Fibroblast of skin of left biceps (primary cell): ENCODE results near the gene RILPL1.
"Not testable (repeated sequence)": the region's sequence is repeated elsewhere in the genome, so short reads cannot be mapped to it uniquely, and the experiment has no call there.

ENCODE experiments used
- DNase-seq, 2 experiments: peaks; one replicate each; pipeline ENCODE4 v3.0.0-alpha.2; 2013; ENCODE audit warnings: low read depth in 2 of 2

RILPL1 gene

DNA sequence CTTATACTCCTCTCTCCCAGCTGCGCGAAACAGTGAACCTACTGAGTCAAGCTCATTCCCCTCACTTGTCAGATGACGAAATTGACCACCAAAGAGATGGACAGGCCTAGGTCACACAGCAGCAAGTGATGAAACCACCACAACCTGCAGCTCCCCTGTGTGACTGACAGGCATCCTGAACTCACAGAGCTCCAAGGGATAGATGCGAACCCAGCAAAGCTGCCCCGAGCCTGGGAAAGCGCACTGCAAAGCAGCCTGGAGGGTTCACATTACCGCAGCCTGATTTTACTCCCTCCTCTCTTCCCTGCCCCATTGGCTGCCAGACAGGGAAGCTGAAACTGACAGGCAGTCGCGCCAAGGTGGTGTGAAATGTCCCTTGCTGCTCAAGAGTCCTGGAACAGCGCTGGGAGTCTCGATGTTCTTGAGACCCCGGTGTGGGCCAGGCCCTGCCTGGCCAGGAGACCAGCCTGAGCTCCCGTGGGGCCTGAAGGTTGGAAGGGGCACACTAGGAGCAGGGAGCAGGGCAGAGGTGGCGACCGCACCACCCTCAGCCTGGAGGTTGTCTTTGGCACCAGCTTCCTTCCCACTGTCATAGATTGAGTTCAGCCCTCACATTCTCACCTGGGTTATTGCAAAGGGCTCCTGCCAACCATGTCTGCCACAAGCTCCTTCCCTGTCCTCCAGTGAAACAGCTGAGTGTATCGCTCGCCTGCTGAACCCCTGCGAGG is 39.2 kb downstream of the RILPL1 start:
- no peak for DNase-seq

DNA sequence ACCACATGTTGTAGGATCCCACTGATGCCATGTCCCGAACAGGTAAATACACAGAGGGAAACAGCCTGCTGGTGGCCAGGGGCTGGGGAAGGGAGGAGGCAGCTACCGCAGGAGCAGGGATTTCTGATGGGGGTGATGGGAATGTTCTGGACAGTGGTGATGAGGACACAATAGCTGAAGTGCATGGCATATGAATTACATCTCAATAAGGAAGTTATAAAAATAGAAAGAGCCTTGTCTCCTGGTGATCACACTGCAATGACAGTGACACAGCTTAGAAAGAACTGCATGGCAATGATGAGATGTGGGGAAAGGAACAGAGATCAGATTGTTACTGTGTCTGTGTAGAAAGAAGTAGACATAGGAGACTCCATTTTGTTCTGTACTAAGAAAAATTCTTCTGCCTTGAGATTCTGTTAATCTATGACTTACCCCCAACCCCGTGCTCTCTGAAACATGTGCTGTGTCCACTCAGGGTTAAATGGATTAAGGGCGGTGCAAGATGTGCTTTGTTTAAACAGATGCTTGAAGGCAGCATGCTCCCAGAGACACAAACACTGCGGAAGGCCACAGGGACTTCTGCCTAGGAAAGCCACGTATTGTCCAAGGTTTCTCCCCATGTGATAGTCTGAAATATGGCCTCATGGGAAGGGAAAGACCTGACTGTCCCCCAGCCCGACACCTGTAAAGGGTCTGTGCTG is 41.0 kb downstream of the RILPL1 start:
- DNase-seq, result not testable (repeated sequence)

DNA sequence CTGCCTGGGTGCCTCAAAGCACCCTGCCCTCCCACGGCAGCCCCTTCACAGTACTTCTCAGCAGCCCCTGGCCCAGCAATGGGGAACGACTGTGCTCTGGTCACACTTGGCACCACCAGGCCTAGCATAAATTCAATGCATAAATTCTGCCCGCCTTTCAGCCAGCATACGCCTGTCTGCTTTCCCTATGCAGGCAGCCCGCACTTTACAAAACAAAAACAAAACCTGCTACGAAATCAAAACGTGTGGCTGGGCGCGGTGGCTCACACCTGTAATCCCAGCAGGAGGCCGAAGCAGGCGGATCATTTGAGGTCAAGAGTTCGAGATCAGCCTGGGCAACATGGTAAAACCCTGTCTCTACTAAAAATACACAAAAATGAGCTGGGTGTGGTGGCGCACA is 42.0 kb downstream of the RILPL1 start:
- no peak for DNase-seq

- DNase-seq, result no peak
These were observed 42.5 kb downstream of the RILPL1 start for GRCh38 chr12:123491056-123491455.

DNA sequence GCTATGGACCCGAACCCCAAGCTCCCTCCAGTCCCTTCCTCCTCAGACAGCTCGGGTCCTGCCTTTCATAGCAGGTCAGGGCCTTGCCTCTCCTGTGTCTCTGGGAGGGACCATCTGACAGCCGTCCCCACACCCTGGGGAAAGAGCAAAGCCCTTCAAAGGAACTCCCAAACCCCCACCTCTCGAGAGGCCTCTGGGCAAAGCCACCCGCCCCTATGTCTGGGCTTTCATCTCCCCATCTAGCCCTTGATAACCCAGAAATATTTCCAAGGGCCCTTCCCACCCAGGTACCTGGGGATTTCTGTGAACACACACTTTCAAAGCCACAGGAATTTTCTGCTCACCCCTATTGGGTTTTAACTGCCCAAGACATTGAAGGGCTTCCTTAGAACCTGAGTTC is 43.4 kb downstream of the RILPL1 start:
- no peak for DNase-seq

GRCh38 chr12:123489580-123489979 is 43.9 kb downstream of the RILPL1 start:
- DNase-seq, result no peak

DNA sequence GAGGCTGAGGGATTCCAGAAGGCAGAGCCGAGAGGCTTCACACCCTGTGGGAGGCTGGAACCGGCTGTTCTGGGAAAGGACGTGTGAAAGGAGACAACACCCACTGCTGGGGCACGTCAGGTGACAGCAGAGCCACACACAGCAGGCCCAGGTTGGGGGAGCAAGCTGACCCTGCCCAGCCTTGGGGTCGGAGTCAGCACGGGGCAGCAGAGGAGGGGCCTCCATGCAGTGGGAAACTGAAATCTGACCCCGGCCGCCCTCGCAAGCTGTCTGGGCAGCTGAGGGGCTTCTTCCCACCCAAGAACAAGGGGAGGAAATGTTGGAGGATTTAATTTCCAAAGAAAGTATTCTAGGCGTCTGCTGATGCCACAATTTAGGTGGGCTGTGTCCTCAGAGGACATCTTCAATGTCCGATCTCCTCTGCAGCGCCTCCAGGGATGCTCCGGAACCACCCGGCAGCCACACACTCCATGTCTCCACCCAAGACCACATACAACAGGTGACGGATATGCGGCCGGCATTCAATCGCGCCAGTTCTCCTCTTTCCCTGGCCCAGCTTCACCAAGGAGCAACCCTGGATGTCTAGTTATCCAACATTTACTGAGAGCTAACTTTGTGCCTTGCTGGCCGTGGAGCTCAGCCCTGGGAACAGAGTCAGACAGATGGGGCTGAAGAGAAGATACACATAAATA is 44.8 kb downstream of the RILPL1 start:
- no peak for DNase-seq

DNA sequence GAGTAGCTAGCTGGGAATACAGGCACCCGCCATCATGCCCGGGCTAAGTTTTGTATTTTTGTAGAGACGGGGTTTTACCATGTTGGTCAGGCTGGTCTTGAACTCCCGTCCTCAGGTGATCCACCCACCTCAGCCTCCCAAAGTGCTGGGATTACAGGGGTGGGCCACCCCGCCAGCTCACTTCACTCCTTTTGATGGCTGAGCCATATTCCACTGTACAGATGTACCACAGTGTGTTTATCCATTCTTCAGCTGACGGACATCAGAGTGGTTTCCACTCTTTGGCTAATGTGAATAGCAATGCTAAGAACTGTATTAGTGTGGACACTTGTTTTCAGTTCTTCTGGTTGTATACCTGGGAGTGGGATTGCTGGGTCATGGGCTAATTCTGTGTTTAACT is 46.1 kb downstream of the RILPL1 start:
- no peak for DNase-seq

- DNase-seq, result no peak
These were observed 47.8 kb downstream of the RILPL1 start for GRCh38 chr12:123485756-123486155.

DNA sequence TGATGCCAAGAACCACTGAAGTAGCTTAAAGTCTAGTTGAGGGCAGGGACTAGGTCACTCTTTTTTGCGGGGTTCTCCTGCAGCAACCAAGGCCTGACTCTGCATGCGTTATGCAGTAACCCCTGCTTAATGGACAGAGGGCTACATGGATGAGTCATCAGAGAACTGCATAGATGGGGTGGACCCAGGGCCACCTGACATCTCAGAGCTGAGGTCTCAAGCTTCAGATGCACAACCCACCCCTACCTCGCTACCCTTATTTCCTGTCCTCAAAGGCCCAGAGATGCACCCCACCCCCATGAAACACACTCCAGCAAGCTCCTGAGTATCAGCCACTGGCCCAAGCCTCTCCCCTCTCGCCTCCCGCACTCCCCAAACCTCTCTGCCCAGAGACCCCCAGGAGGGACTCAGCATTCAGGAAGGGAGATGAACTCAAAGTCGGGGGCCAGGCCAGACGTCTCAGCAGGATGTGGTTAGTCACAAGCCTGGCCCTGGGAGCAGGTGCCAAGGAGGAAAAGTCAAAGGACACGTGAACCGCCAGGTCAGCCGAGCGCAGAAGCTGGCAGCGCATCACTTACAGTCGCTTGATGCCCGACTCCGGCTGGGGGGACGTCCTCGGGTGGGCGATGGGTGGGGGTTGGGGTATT is 49.8 kb downstream of the RILPL1 start:
- DNase-seq, result no peak

- DNase-seq, result no peak
These were observed 50.6 kb downstream of the RILPL1 start for GRCh38 chr12:123482876-123483275.

GRCh38 chr12:123481251-123481650 is 52.3 kb downstream of the RILPL1 start:
- not testable (repeated sequence) for DNase-seq

GRCh38 chr12:123479442-123480180 is 53.9 kb downstream of the RILPL1 start:
- DNase-seq, result no peak

GRCh38 chr12:123478762-123479161 is 54.8 kb downstream of the RILPL1 start:
- no peak for DNase-seq

DNA sequence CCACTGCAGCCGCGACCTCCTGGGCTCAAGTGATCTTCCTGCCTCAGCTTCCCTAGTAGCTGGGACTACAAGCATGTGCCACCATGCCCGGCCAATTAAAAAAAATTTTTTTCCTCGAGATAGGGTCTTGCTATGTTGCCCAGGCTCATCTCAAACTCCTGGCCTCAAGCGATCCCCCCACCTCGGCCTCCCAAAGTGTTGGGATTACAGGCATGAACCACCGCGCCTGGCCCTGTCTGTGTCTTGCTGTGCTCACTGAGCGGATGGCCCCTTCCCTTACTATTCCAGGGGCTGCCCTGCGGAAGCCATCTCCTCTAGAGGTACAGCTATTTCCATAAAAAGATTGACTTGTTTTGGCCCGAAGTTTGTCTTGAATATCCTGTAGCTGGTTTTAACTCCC is 55.5 kb downstream of the RILPL1 start:
- no peak for DNase-seq

DNA sequence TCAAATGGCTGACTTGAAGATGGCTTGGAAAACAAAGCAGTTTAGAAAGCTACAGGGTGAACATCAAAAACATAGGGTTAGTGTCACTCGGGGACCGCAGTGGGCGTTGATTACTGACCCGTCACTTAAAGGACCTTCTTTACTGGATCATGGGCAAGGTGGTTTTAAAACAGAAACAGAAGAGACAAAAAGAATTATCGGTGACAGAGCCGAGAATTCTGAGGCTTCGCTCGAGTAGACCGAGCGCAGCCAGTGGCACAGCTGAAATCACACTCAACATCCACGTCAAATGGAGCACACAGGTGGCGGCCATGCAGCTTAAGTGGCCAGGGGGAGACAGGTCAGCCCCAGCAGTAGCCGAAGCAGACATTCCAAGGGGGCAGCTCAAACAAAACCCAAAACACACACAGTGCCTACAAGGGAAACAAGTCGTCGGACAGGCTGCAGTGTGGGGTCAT is 58.2 kb downstream of the RILPL1 start:
- no peak for DNase-seq

- no peak for DNase-seq
These were observed 58.9 kb downstream of the RILPL1 start for GRCh38 chr12:123474485-123475245.

DNA sequence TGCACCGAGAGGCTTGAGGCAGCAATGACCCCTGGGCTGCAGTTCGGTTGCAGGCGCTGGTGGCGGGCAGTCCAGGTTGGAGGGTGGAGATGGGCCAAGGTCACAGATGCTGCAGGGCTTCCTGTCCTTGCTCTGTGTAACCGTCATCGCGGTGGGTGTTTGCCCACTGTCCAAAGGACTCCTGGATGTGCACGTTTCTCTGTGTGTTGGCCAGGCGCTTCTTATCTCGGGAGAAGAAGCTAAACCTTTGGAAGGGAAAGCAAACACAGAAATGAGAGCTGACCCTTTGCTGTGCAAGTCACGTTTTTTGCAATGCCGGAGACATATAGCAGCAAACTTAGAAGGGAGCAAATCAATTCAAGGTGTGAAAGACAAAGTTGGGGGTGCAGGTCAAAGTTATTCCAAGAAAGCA is 61.1 kb downstream of the RILPL1 start:
- no peak for DNase-seq

DNA sequence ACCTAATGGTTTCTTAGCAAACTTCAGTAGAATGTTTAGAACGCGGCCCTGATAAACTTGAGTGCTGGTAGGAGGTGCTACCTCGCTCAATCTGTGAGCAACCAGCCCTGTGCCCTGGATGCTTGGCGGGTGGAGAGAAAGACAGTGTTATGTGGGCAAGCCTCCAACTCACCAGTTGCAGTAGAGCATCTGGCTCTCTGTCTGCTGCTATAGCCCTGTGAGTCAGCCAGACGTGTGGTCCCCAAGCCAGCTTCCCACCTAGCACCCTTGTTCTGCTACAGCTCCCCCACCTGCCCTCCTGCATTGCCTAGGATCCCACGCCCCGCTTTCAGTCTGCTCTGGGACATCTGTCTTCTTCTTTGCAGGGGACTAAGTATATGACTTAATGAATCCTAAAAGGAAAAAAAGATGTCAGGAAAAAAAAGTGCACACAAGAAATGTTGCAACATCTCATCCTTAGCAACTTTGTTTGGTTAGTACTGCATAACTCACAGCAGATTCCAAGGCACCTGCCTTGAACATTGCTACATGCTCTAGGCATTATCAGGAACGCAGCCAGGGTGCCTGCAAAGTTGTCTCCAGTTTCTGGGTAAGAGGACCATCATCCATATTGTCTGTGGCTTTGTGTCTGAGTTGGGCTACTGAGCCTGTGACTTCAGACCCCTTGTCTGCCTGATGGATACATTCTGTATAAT is 62.0 kb downstream of the RILPL1 start:
- peak; percentile 27 to 37 for DNase-seq

DNA sequence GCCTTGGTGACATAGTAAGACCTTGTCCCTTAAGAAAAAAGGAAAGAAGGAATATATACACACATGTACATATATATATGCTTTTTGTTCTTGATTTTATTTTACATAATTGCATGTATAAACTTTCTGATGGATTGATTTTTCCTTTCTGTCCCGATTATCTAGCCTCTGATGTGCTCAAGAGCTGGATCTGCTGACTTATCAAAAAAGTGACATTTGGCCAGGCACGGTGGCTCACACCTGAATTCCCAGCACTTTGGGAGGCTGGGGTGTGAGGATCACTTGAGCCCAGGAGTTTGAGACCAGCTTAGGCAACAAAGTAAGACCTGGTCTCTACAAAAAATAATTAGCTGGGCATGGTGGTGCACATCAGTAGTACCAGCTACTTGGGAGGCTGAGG is 63.5 kb downstream of the RILPL1 start:
- no peak for DNase-seq
